ENCODE data around the gene MLLT1.

The MLLT1 gene

GRCh38 chr19:6249296-6249695 is 30.5 kb downstream of the MLLT1 start:
- no peak for TF ChIP-seq CTCF (IDR thresholded peaks at IDR 0.05; ENCODE audit: insufficient read depth, low read depth, low read length, missing control alignments)
- DNase-seq (ENCODE audit: low read depth): no peak

GRCh38 chr19:6248844-6249243 is 30.9 kb downstream of the MLLT1 start:
- no peak overlapping the region for H3K4me3 ChIP-seq (ENCODE audit: low read length)
- no peak for DNase-seq (ENCODE audit: low read depth)
- TF ChIP-seq CTCF (IDR thresholded peaks at IDR 0.05; ENCODE audit: insufficient read depth, low read depth, low read length, missing control alignments): no peak

More at GRCh38 chr19:6249296-6249695, 30.5 kb downstream of the MLLT1 start:
- no peak overlapping the region for H3K4me3 ChIP-seq (ENCODE audit: low read length)

DNA sequence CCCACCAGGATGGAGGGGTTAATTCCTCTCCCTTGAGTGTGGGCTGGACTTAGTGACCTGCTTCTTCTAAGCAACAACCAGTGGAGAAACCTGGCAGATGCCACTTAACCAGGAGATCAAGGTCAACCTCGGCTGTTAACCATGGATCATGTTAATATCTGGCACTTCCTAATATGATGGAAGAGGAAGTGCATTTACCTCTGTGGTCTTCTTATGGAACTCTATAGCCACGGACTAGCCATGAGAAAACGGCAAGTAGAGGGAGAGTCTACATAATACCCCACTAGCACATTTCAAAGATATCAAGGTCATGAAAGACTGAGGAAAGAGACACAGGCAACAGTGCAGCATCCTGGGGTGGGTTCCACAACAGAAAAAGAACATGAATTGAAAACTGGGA is 31.4 kb downstream of the MLLT1 start:
- TF ChIP-seq CTCF (IDR thresholded peaks at IDR 0.05; ENCODE audit: insufficient read depth, low read depth, low read length, missing control alignments): no peak
- DNase-seq (ENCODE audit: low read depth): no peak
- no peak overlapping the region for H3K4me3 ChIP-seq (ENCODE audit: low read length)

DNA sequence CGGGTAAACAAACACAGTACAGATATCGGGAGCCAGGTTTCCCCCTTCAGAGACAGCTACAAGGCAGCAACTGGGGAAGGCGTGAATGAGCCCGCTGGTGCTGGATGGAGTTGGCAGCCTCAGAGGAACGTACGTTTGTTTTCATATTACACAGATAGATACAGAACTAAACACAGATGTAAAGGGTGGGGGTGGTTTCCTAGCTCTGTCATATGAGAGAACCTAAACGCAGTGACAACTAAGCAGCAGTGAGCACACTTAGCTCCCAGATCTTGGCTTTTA is 32.8 kb downstream of the MLLT1 start:
- H3K4me3 ChIP-seq (ENCODE audit: low read length): no peak overlapping the region
- DNase-seq (ENCODE audit: low read depth): no peak
- TF ChIP-seq CTCF (IDR thresholded peaks at IDR 0.05; ENCODE audit: insufficient read depth, low read depth, low read length, missing control alignments): no peak

DNA sequence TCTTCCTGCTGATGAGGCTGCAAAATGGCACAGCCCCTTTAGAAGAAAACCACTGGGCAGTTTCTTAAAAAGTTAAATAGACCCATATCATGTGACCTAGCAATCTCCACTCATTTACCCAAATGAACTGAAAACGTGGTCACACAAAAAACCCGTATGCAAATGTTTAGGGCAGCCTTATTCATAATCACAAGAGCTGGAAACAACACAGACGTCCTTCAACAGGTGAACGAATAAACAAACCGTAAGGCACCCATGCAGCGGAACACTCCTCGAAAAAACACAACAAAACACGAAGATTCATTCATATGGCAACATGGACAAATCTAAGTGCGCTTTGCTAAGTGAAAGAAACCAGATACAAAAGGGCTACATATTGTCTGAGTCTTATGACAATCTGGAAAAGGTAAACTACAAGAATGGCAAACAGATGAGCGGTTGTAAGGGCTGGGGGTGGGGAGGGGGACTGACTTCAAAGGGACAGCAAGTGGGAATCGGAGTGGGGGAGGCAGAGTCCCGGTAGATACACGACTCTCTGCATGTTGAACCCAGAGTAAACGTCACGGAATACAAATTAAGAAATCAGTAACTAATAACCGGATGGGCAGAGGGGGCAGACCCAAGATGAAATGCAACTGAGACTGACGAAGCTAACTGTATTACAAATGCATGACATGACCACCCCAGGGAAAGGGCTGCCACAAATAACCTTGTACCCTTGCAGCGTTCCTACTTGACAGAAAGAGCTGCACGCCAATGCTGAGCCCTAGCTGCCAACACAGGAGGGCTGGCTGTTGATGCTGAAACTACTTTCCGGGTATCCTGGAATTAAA is 33.4 kb downstream of the MLLT1 start:
- TF ChIP-seq CTCF (IDR thresholded peaks at IDR 0.05; ENCODE audit: insufficient read depth, low read depth, low read length, missing control alignments): no peak
- no peak overlapping the region for H3K4me3 ChIP-seq (ENCODE audit: low read length)
- no peak for DNase-seq (ENCODE audit: low read depth)

- DNase-seq (ENCODE audit: low read depth): no peak
- no peak overlapping the region for H3K4me3 ChIP-seq (ENCODE audit: low read length)
- no peak for TF ChIP-seq CTCF (IDR thresholded peaks at IDR 0.05; ENCODE audit: insufficient read depth, low read depth, low read length, missing control alignments)
These were observed 37.1 kb downstream of the MLLT1 start for GRCh38 chr19:6242677-6243076.

Data from epithelial cell of esophagus (primary cell).